CD8-positive, alpha-beta memory T cell (primary cell): ENCODE results near the gene IGFBP3. TPM values are rescaled to one million over a fixed set of nuclear protein-coding genes. Genes with fewer than 3 reads are reported as not detected.

ENCODE experiments used
- CTCF ChIA-PET: fragments of 350-600 bp; sonication (Branson Sonifier 250); formaldehyde crosslinking; loops from one replicate; lab custom pipeline; 2021; ENCODE audit warnings: antibody characterized with exemption; lab: Charles Lee
- POLR2A ChIA-PET: fragments of 350-600 bp; sonication (Branson Sonifier 250); formaldehyde crosslinking; loops from one replicate; lab custom pipeline; 2021; ENCODE audit warnings: antibody characterized with exemption; lab: Charles Lee
- DNase-seq, 5 donors: peaks; one replicate each; pipeline versions ENCODE4 v3.0.0 to v3.0.0-alpha.2; 2020 to 2022; ENCODE audit warnings: mixed read lengths in 1 of 5
- H3K27ac ChIP-seq: one replicate; pipeline ENCODE4 v1.7.0; 2013; ENCODE audit warnings: low read depth, mild to moderate bottlenecking, low read length, moderate library complexity
- H3K27me3 ChIP-seq: 2 replicates; pipeline ENCODE4 v1.7.0; 2013; ENCODE audit warnings: low read length, mild to moderate bottlenecking; ENCODE audit not compliant: insufficient read depth, poor library complexity, severe bottlenecking
- H3K36me3 ChIP-seq: 2 replicates; pipeline ENCODE4 v1.7.0; 2013; ENCODE audit warnings: mild to moderate bottlenecking, low read length, moderate library complexity; ENCODE audit not compliant: insufficient read depth
- H3K4me1 ChIP-seq: 2 replicates; pipeline ENCODE4 v1.7.0; 2013; ENCODE audit warnings: mild to moderate bottlenecking, low read length, moderate library complexity; ENCODE audit not compliant: insufficient read depth
- H3K4me3 ChIP-seq: 2 replicates; pipeline ENCODE4 v1.7.0; 2013; ENCODE audit warnings: mild to moderate bottlenecking, low read length
- H3K9me3 ChIP-seq: 2 replicates; pipeline ENCODE4 v1.7.0; 2013; ENCODE audit warnings: mild to moderate bottlenecking, low read length
- H3K27ac Mint-ChIP-seq, 8 donors: one replicate each; pipeline ENCODE4 v1.8.0; 2020 to 2021; ENCODE audit warnings: mixed read lengths in 8 of 8, mild to moderate bottlenecking in 6 of 8, inconsistent platforms in 3 of 8, moderate library complexity in 3 of 8
- H3K27me3 Mint-ChIP-seq, 2 donors: one replicate each; pipeline ENCODE4 v1.8.0; 2020 to 2021; ENCODE audit warnings: mixed read lengths in 2 of 2, mild to moderate bottlenecking in 1 of 2, moderate library complexity in 1 of 2
- H3K36me3 Mint-ChIP-seq, 3 donors: one replicate each; pipeline ENCODE4 v1.8.0; 2020 to 2021; ENCODE audit warnings: mixed read lengths in 3 of 3, inconsistent platforms in 1 of 3, mild to moderate bottlenecking in 1 of 3
- H3K4me1 Mint-ChIP-seq, 3 donors: one replicate each; pipeline ENCODE4 v1.8.0; 2020 to 2021; ENCODE audit warnings: mixed read lengths in 3 of 3, inconsistent platforms in 1 of 3, mild to moderate bottlenecking in 1 of 3
- H3K4me3 Mint-ChIP-seq, 7 donors: one replicate each; pipeline ENCODE4 v1.8.0; 2020 to 2021; ENCODE audit warnings: mixed read lengths in 7 of 7, mild to moderate bottlenecking in 6 of 7, moderate library complexity in 4 of 7, inconsistent platforms in 2 of 7
- H3K9me3 Mint-ChIP-seq, 5 donors: one replicate each; pipeline ENCODE4 v1.8.0; 2020 to 2022; ENCODE audit warnings: mixed read lengths in 5 of 5, mild to moderate bottlenecking in 3 of 5, moderate library complexity in 2 of 5, inconsistent platforms in 1 of 5
- polyA plus RNA-seq: library from polyadenylated mRNA; unstranded; fragments of 300-500 nt; fragmentation: Illumina TruSeq; gene quantifications from one replicate; pipeline ENCODE4 v1.2.3, GENCODE V29; 2021
- total RNA-seq, 2 experiments: library from RNA; stranded (reverse); gene quantifications; one replicate each; pipeline ENCODE4 v1.2.3, GENCODE V29; 2021

IGFBP3 gene
- total and polyA plus RNA-seq, 3 experiments from 2014 or later, result 3.5 to 11.1 (median 4.5) TPM

DNA sequence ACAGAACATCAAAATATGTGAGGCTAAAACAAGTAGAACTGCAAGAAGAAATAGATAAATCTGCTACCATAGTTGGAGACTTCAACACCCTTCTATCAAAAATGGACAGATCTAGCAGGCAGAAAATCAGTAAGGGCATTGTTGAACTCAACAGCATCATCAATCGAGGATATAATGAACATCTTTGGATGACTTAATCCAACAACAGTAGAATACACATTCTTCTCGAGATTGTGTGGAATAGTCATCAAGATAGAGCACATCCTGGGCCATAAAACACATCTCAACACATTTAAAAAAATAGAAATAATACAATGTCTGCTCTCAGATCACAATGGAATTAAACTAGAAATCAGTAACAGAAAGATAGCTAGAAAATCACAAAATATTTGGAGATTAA lies 22.9 kb downstream of the IGFBP3 start:
- CTCF ChIA-PET, result no interaction called here
- no peaks in the 10 kb centered on the region for H3K36me3 Mint-ChIP-seq

GRCh38 chr7:45897042-45897690 lies 23.9 kb downstream of the IGFBP3 start:
- Mint-ChIP-seq H3K27ac (no peak overlapping the region), H3K36me3 (no peaks in the 10 kb centered on the region), H3K4me1 (no peaks in the 10 kb centered on the region), H3K27me3 (peaks cover 21 to 48% of the 10 kb centered on the region in 2 donors), H3K4me3 (no peak overlapping the region), H3K9me3 (no peaks in the 10 kb centered on the region)
- DNase-seq, result no peak
- Histone ChIP-seq H3K36me3 (no peaks in the 10 kb centered on the region), H3K4me1 (no peaks in the 10 kb centered on the region), H3K9me3 (no peaks in the 10 kb centered on the region), H3K27ac (no peak overlapping the region), H3K4me3 (no peak overlapping the region), H3K27me3 (no peaks in the 10 kb centered on the region)
- ChIA-PET CTCF (no interaction called here), POLR2A (no interaction called here)

More for the DNA sequence above, 22.9 kb downstream of the IGFBP3 start:
- peaks cover 21 to 47% of the 10 kb centered on the region in 2 donors for H3K27me3 Mint-ChIP-seq
- no peak overlapping the region for H3K4me3 Mint-ChIP-seq
- Histone ChIP-seq H3K27me3 (no peaks in the 10 kb centered on the region), H3K9me3 (no peaks in the 10 kb centered on the region), H3K4me3 (no peak overlapping the region), H3K36me3 (no peaks in the 10 kb centered on the region), H3K27ac (no peak overlapping the region), H3K4me1 (no peaks in the 10 kb centered on the region)
- H3K9me3 Mint-ChIP-seq, result peaks cover 0 to 5% (median 4%) of the 10 kb centered on the region in 5 donors
- no peak for DNase-seq
- no peak overlapping the region for H3K27ac Mint-ChIP-seq
- no peaks in the 10 kb centered on the region for H3K4me1 Mint-ChIP-seq
- POLR2A ChIA-PET, result no interaction called here

- ChIA-PET CTCF (no interaction called here), POLR2A (no interaction called here)
- Histone ChIP-seq H3K27ac (no peak overlapping the region), H3K9me3 (no peaks in the 10 kb centered on the region), H3K4me1 (no peaks in the 10 kb centered on the region), H3K4me3 (no peak overlapping the region), H3K36me3 (no peaks in the 10 kb centered on the region), H3K27me3 (no peaks in the 10 kb centered on the region)
- H3K9me3 Mint-ChIP-seq, result peaks cover 0 to under 1% (median 0%) of the 10 kb centered on the region in 5 donors
- H3K36me3 Mint-ChIP-seq, result no peaks in the 10 kb centered on the region
- H3K4me1 Mint-ChIP-seq, result peaks cover 0 to 4% (median 0%) of the 10 kb centered on the region in 3 donors
- H3K27ac Mint-ChIP-seq, result no peak overlapping the region
- DNase-seq, result no peak
- H3K4me3 Mint-ChIP-seq, result no peak overlapping the region
- H3K27me3 Mint-ChIP-seq, result peaks cover 31 to 59% of the 10 kb centered on the region in 2 donors
Measured at GRCh38 chr7:45894665-45895062, 26.4 kb downstream of the IGFBP3 start.

- no peak overlapping the region for H3K27ac ChIP-seq
- no peak overlapping the region for H3K4me3 ChIP-seq
- Mint-ChIP-seq H3K9me3 (peaks cover 0 to 2% (median 0%) of the 10 kb centered on the region in 5 donors), H3K27ac (no peak overlapping the region), H3K4me1 (peaks cover 0 to 4% (median 0%) of the 10 kb centered on the region in 3 donors), H3K4me3 (no peak overlapping the region), H3K27me3 (peaks cover 34 to 64% of the 10 kb centered on the region in 2 donors), H3K36me3 (no peaks in the 10 kb centered on the region)
- peaks cover 3% of the 10 kb centered on the region for H3K27me3 ChIP-seq
- H3K9me3 ChIP-seq, result no peaks in the 10 kb centered on the region
- no peak for DNase-seq
- POLR2A ChIA-PET, result no interaction called here
- H3K36me3 ChIP-seq, result no peaks in the 10 kb centered on the region
- no peaks in the 10 kb centered on the region for H3K4me1 ChIP-seq
- CTCF ChIA-PET, result no interaction called here
Measured at GRCh38 chr7:45893996-45894664, 26.9 kb downstream of the IGFBP3 start.

- POLR2A ChIA-PET, result no interaction called here
- CTCF ChIA-PET, result no interaction called here
- H3K27ac Mint-ChIP-seq, result no peak overlapping the region
- Histone ChIP-seq H3K27ac (no peak overlapping the region), H3K9me3 (no peaks in the 10 kb centered on the region), H3K4me1 (no peaks in the 10 kb centered on the region), H3K4me3 (no peak overlapping the region), H3K36me3 (no peaks in the 10 kb centered on the region), H3K27me3 (peaks cover 4% of the 10 kb centered on the region)
- H3K4me1 Mint-ChIP-seq, result peaks cover 0 to 4% (median 0%) of the 10 kb centered on the region in 3 donors
- no peak overlapping the region for H3K4me3 Mint-ChIP-seq
- H3K27me3 Mint-ChIP-seq, result peaks cover 34 to 67% of the 10 kb centered on the region in 2 donors
- H3K36me3 Mint-ChIP-seq, result no peaks in the 10 kb centered on the region
- DNase-seq, result no peak
- H3K9me3 Mint-ChIP-seq, result peaks cover 0 to 2% (median 0%) of the 10 kb centered on the region in 5 donors
Measured at GRCh38 chr7:45893374-45893995, 27.6 kb downstream of the IGFBP3 start.

DNA sequence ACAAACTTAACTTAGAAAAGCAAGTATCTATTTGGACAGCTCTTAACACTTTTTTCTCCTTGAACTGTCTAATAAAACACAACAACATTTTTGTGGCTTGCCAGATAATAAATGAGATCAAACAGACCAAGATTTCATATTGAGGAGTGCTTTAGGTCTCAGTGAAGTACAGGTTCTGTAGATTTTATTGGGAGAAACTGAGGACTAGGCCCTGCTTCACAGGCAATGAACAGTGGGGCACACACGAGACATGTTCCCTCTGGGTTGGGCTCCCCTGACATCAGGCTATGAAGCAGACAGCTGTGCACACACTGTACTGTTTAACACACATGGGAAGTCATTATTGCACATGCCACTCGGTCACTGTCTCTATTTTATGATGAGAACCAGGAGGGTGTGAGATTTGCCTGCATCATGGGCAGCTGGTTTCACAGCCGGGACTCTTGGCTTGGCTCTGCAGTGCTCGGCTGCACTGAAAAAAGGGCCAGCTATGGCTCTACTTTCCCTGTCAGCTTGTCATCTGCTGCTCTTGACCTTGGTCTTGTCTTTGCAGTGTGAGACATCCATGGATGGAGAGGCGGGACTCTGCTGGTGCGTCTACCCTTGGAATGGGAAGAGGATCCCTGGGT lies 28.6 kb downstream of the IGFBP3 start:
- Histone ChIP-seq H3K9me3 (no peaks in the 10 kb centered on the region), H3K27me3 (peaks cover 4% of the 10 kb centered on the region), H3K4me3 (no peak overlapping the region), H3K36me3 (no peaks in the 10 kb centered on the region), H3K27ac (no peak overlapping the region), H3K4me1 (no peaks in the 10 kb centered on the region)
- no peak overlapping the region for H3K4me3 Mint-ChIP-seq
- H3K9me3 Mint-ChIP-seq, result peaks cover 0 to 2% (median 0%) of the 10 kb centered on the region in 5 donors
- H3K27ac Mint-ChIP-seq, result no peak overlapping the region
- H3K27me3 Mint-ChIP-seq, result peaks cover 43 to 70% of the 10 kb centered on the region in 2 donors
- DNase-seq, result no peak
- CTCF ChIA-PET, result no interaction called here
- no peaks in the 10 kb centered on the region for H3K36me3 Mint-ChIP-seq
- peaks cover 0 to 6% (median 4%) of the 10 kb centered on the region in 3 donors for H3K4me1 Mint-ChIP-seq
- POLR2A ChIA-PET, result no interaction called here

DNA sequence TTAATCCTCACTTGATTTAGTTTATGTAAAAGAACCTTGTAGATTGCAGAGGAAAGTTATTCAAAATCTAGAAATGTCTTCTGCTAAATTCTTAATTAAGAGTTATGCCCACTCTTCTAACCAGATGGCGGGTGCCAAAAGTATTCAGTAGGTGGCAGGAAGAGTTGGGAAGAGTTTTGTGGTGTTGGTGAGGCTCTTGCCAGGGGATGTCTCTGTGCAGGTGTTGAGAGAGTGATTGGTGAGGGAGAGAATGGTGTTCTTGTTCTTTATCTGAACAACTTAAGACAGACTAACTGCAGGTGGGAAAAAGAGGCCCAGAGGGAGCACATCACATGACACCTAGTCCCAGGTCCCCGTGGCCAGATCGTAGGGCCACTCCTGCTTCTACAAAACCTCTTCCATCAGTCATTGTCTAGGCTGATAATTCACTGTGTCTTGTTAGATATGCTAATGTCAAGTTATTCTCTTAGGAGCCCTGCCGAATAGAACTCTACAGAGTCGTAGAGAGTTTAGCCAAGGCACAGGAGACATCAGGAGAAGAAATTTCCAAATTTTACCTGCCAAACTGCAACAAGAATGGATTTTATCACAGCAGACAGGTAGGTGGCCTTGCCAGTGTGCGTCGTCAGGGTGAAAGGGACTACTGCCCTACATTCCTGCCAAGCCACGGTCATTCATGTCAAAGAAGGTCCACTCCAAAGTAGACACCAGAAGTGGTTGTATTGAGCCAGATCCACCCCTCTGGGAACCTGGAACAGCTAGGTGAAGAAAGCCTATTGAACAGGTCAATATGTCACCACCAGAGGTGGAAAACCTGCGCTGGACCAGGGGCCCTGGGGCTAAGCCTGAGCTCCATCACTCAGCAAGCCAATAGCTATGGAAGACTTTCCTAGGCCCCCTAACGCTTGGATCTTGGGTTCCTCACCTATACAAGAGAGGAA lies 29.3 kb downstream of the IGFBP3 start:
- peaks cover 0 to 6% (median 4%) of the 10 kb centered on the region in 3 donors for H3K4me1 Mint-ChIP-seq
- peaks cover 4% of the 10 kb centered on the region for H3K27me3 ChIP-seq
- no peak overlapping the region for H3K27ac Mint-ChIP-seq
- ChIA-PET POLR2A (no interaction called here), CTCF (interaction anchor here (1.5 to 2.0 kb wide), 2 partner anchors 25 to 31 kb away, joined by 4 to 5 read pairs; no protein-coding TSS in a partner anchor)
- peaks cover 42 to 76% of the 10 kb centered on the region in 2 donors for H3K27me3 Mint-ChIP-seq
- no peak overlapping the region for H3K27ac ChIP-seq
- no peak overlapping the region for H3K4me3 Mint-ChIP-seq
- DNase-seq, result no peak
- no peaks in the 10 kb centered on the region for H3K36me3 Mint-ChIP-seq
- no peak overlapping the region for H3K4me3 ChIP-seq
- H3K36me3 ChIP-seq, result no peaks in the 10 kb centered on the region
- H3K9me3 ChIP-seq, result no peaks in the 10 kb centered on the region
- peaks cover 0 to 2% (median 0%) of the 10 kb centered on the region in 5 donors for H3K9me3 Mint-ChIP-seq
- H3K4me1 ChIP-seq, result no peaks in the 10 kb centered on the region
